Measurements from ENCODE around the gene ACAN.
A peak's percentile ranks its signal among the peaks of the same experiment; 100 is the strongest.

Gene ACAN

DNA sequence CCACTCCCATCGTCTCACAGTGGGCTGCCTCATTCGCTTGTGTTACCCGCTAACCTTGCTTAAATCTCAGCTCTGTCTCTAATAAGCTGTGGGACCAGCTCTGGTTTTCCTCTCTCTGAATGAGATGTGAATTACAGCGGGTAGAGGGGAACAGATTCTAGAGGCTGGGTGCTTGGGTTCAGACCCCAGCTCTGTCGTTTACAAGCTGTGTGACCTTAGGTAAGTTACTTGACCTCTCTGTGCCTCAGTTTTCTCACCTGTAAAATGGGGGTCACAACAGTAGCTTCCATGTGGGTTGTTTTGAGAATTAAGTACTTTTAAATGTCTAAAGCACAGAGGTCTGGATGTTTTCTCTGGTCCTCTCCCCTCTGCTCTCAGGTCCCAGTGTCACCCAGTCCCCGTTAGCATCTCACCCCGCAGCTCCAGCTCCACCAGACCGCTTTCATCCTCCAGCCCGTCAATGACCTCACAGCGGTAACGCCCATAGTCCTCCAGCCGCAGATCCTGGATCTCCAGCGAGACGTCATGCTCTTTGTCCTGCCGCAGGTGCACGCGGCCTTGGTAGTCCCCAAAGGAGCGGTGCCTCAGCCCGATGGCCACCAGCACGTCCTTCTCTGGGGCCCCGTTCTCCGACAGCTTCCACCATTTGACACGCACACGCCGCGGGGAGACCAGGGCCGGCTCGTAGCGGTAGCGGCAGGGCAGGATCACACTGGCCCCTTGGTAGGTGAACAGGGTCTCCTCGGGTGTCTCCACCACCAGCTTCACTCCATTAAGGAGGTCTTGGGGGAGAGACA lies 77.9 kb downstream of the ACAN start:
- no peak for DNase-seq

DNA sequence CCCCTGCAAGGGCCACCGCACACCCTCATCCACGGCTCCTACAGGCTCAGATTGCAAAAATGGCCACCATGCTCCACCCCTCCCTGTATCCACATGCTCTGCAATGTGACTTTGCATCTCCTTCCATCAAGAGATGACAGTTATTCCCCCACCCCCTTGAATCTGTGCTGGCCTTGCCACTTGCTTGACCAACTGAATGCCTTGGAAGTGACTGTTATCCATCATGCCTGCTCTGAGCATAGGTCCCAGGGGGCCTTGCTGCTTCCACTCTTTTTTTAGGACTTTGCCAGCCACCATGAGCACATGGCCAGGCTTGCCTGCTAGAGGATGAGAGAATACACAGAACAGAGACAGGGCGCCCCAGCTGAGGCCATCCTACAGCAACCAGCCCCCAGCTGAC lies 78.5 kb downstream of the ACAN start:
- no peak for DNase-seq

DNA sequence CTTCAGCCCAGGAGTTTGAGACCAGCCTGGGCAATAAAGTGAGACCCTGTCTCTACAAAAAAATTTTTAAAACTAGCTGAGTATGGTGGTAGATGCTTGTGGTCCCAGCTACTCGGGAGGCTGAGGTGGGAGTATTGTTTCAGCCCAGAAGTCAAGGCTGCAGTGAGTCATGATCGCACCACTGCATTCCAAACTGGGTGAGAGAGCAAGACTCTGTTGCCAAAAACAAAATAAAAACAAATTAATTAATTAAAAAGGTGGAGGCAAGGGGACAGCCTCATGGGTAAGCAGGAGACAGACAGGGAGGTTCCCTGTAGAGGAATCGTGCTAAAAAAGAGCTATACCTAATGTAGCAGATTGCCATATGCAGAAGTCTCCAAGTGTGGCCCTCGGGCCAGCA lies 79.5 kb downstream of the ACAN start:
- no peak for DNase-seq

DNA sequence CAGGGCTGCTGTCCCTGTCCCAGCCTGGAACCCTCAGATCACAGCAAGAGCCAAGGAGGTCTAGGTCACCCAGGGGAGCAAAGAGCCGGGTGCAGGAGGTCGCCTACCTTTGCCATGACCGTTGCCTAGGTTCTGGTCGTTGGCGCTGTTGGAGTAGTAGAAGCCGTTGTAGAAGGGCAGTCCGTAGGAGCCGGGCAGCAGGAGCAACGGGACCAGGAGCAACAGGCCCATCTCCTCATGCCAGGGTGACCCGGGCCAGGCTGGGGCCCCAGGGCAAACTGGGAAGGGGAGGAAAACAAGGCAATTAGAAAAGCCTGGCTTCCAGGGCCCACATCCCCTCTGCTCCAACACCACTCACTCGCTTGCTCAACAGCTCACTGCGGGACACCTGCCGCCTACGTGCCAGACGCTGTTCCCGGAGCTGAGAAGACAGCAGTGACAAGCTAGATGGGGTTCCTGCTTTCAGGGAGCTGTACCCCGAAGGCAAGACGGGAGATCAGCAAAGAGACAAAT lies 83.9 kb downstream of the ACAN start:
- no peak for DNase-seq

DNA sequence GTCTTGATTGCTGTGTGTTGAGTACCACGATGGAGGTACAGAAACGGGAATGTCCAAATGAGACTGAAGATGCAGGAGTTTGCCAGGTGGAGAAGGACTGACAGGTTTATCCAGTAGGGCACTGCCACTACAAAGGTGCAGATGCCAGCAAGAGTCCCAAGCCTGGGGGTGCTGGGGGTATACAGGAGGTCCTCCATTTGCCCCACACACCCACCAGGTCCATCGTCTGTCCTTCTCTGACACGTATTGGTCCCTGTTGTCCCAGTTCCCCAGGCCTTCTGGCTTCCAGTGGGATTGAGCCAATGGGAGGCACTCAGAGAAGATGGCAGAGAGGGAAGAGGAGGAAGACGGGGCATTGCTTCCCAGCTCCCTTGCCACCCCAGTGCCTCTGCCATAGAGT lies 85.5 kb downstream of the ACAN start:
- DNase-seq: no peak

DNA sequence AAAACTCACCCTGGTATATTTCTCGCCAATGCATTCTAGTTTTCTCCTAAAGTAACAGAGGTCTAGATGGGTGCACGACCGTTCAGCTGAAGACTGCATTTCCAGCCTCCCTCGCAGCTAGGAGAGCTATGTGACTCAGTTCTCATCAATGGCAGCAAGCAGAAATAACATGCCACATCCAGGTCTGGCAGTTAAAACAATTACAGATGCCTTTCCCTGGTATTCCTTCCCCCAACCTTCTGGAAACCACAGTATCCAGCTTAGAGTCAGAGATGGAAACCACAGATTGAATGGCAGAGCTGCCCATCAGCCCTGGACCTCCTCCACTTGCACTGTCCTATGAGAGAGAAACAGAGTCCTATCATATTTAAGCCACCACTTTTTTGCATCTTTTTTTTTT lies 87.3 kb downstream of the ACAN start:
- no peak for DNase-seq

DNA sequence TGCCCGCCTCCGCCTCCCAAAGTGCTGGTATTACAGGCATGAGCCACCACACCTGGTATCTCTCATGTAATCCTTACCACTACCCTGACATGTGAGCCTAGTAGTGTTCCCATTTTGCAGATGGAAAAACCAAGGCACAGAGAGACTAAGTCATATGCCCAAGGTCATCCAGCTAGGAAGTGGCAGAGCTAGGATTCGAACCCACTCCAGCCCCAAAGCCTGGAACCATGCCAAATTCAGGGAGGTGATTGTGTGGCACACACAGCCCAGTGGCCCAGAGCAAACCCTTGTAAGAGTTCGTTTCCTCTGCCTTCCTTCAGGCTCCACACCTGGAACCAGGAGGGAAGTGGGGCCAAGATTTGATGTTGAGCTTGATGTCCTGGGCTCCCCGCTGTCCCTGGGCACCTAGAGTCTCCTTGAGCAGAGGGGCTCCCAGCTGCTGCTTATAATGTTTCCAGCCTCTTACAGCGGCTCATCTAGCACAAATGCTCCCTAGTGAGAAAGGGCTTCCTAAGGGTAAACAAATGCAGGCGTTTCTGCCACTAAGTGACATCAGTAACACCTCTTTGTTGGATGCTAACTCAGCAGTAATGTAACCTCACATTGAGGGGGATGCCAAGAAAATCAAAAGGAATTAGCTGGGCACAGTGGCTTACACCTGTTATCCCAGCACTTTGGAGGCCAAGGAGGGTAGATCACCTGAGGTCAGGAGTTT lies 88.5 kb downstream of the ACAN start:
- DNase-seq: peak in 1 of 3 experiments; percentile 16

DNA sequence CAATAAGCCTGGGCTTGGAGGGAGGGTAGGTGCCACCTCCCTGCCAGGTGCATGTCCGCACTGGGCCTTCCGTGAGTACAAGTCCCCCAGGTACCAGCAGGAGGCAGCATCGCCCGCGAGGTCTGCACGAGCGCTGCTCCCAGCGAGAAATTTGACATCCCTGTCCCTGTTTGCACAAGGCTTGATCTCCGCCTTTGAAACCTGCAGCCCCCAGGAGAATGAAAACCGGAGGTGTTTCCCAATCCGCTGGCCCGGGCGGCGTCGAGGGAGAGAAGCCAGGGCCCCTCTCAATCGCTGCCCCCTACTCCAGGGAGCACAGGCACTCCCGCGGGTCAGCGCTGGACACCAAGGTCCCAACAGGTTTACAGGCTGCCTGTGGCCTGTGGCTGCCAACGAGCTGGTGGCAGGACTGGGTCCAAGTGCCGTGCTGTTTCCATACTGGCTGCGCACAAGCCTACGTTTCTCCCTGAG lies 91.1 kb downstream of the ACAN start:
- peak; percentile 27 to 57 (median 35) for DNase-seq

DNA sequence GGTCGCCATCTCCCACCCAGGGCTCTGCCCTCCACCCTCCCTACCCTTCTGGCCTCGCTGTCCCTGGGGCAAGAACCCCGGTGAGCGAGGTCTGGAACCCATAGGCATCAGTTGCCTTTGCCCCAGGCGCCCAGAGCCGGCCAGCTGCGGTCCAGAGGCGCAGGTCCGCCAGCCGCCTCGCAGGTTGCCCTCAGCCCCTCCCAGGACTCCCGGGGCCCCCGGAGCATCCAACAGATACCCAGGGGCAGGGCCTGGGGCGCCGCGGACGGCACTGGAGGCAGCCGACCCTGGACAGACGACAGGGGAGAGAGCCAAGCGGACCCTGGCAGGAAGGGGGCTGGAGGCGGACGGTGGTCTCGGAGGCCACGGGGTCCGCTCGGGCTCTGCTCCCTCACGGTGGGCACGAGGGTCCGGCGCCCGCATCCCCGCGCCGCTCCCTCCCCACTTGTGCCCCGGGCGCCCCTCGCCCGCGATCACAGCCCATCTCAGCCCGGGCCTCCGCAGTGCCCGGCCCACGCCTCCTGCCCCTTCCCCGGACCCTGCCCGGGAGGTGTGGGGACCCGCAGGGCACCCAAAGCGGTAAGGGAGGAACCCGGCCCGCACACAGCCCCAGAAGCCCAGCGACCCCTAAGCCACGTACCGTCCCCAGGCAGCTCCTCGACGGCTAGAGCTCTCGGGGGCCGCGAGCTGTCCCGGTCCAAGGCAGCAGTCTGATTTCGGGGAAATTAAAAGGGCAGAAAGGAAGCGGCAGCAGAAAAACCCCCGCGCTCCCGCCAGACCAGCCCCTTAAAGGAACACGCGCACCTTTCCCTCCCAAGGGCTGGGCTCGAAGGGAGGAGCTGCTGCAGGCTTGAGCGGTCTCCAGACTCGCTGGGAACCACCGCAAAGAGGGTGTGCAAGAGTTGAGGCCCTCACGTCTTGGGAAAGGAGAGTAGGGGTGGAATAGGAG lies 91.9 kb downstream of the ACAN start, which contains the start of gene HAPLN3:
Gene HAPLN3 (minus strand): TSS at position 726 of the 949 bp plus-strand sequence. CDS start 8,246 bp downstream, outside the sequence.
- DNase-seq: peak in 1 of 3 experiments; percentile 17

DNA sequence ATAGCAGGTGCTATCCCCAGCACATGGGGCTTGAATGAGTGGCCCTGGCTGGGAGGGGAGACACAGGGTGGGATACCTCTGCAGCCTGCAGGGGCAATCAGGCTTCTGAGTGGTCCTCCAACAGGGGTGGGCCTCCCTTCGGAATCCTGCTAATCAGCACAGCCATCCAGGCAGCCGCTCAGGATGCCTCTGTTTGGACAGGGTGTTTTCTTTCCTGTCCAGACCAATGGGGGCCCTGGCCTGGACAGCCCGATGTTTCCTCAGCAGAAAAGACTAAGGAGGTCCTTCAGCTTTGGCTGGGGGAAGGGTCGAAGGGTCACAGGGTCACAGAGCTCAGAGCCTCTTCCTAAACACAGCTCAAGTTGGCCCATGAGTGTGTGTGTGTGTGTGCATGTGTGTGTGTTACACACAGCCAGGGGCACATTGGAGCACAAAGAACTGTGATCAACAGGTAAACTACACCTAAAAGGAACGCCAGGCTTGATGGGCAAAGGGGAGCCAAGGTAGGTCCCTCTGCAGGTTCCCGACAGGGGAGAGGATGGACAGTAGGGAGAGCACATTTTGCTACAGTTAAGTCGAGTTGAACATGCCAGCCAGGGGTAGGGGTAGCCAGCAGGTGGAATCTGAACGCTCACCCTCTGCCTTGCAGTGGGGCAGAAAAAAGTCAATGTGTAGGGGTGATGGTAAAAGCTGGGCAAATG lies 93.2 kb downstream of the ACAN start:
- DNase-seq: no peak

DNA sequence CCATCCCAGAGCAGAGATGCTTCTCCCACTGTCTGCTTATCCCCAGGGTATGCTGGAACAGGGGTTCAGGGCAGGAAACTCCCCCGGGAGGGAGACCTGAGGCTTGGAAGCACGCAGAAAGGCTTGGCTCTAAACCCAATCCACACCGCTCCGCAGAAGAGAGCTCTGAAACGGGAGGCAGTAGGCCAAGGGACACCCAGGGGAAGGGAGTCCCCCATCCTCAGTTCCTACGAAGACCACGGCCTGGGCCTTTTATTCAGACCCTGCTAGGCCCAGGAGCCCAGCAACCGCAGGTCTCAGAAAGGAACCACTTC lies 93.9 kb downstream of the ACAN start:
- no peak for DNase-seq

DNA sequence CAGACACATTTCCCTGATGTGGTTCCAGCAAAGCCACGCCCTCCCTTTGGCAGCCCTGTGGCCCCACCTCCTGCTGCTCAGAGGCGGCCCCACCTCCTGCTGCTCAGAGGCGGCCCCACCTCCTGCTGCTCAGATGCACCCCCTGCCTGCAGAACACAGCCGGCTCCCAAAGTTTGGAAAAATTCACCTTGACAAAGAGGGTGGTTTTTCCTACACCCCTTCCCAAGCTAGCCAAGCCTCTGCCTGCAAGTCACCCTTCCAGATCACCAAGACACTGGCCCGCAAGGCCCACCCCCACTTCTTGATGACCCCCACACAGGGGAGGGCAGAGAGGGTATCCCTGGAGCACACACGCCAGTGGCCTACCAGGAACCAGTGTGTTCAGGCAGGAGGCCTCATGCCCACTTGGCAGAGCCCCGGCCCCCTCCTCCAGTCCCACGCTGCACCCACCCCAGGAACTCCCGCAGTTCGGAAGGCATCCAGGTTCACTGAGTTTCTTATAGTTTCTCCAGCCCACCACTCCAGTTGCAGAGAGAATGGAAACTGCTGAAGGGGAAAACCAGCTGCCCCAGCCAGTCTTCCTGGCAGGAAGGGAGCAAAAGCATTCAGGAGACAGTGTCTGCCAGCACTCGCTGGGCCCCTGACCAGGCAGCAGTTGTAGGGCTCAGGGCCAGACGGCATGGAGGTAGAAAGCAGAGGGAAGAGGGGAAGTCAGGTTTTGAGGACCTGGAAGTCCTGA lies 94.4 kb downstream of the ACAN start:
- DNase-seq: peak; percentile 15 to 59 (median 29)

DNA sequence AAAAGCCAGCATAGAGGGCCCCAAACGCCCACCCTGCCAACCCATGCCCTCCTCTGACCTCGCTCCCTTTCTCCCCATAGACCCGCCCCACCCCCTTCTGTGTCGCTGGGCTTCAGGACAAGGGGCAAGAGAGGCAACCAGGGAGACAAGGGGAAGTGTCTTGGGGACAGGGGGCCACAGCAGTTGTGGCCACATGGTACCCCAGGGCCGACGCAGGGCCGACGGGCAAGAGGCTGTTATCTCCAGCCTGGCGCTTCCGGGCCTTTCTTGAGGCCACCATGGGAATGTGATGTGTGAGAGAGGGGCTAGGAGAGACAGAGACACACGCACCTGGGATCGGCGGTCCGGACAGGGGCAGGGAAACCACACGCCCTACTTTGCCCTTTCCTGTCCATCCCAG lies 95.5 kb downstream of the ACAN start:
- DNase-seq: no peak

DNA sequence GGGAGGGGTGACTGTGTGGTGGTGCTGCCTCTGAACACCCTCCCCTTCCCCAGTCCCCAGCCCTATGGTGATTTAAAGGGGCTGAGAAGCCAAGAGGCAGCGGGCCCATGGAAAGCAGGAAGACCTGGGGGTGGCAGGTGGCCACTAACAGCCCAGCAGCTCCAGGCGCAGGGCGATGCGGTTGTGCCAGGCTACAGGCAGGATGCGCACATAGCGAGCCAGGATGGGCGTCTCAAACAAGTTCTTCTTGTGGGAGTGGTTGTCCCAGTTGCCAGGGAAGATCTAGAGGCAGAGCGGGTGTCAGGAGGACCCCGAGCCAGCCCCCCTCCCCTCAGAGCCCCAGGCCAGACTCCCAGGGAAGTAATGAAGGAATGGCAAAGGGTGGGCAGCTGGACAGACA lies 96.0 kb downstream of the ACAN start:
- DNase-seq: no peak

DNA sequence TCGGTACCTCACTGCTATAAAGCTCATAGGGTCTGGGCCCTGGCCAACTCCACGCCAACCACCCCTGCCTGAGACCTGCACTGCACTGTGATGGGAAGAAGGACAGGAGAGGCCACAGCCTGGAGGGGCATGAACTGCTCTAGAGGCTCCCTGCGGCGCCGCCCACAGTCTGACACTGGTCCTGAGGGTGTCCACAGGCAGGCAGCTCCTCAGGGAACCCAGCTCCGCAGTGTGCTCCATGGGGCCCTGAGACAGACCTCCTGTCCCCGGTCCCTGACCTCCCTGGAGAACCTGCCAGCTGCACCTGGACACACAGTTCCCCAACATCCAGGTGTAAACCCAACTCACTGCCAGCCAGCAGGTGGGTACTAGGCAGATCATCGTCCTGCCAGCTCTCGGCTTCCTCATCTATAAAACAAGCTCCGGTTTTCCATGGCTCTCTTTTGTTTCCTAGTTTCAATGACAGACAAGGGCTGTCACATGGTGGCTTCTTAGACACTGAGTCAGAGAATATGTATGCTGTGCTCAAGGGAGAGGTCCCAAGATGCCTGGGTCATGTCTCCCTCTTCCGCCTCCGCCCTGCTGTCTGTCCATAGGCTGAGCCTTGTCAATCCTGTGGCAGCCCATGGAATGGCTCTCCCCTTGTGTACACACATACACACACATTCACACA lies 97.2 kb downstream of the ACAN start:
- no peak for DNase-seq

DNA sequence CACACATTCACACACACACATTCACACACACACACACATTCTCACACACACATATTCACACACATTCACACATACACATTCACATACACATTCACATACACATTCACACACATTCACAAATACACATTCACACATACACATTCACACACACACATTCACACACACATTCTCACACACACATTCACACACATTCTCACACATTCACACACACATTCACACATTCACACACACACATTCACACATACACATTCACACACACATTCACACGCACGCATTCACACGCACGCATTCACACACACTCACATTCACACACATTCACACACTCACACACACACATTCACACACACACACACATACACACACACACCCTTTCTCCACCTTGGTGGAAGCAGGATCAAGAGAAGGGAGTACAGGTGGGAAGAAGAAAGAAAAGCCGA lies 97.8 kb downstream of the ACAN start:
- no peak for DNase-seq

DNA sequence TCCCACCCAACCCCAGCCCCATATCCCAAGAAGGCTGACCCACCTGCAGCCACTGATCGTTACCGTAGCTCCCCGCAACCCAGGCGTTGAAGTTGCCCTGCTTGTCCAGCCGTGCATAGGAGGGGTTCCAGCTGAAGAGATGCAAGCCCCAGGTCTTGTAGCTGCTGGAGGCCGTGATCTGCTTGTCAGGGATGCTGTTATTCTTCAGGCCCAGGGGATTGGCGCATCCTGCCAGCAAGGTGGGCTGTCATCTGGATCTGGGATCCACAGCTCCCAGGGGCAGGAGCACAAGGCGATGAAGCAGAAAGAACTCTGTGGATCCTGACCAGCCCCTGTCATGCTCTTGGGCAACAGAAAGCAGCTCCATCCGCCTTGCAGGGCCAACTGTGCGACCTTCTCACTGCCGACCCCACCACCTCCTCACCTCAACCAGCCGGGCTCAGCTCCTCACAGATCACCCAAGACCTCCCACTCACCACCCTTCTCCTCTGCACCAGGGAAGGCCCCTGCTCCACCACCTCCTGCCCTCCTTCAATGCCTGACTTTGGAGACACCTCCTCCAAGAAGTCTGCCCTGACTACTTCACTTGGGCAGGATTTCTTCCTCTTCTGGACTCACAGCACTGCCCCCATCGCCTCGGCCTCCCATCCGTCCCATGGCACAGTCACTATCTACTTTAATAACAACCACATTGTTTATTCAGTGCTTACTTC lies 98.4 kb downstream of the ACAN start:
- DNase-seq: no peak

DNA sequence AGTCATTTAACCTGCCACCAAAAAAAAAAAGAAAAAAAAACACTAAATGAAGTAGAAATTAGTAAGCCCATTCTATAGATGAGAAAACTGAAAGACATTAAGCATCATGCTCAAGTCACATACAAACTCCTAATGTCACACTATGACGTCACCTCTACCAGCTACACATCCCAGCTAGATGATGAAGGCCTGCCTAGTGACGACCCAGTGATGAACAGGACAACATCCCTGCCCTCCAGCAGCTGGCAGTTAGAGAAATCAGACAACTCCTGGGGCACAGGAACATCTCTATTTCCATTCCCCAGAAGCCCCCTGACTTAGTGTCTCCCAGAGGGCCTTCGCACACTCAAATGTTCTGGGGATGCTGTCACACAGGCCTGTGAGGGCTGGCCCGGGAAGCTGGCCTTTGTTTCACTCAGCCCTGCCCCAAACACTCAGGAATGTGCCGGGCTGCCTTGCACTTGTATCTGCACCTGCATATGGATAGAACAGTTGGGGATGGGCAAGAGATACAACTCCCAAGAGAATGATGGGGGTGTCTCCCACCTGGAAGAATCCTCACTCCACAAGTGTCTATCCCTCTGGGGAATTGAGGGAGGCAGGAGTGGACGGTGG lies 99.1 kb downstream of the ACAN start:
- DNase-seq: no peak

DNA sequence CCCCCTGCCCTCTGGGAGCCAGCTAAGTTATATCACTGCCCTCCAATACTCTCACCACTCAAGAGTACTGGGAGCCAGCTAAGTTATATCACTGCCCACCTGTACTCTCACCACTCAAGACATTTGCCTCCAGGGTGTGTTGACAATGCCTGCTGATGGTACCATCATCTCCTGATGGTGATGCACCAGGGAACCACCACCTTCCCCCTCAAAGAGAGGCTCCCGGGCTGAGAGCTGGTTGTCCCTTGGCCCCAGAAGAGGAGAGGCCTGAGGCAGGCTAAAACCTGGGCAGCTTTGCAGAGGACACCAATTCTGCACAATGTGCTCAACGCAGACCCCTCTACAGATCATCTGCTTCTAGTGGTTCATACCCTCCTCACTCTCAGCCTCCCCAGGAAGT lies 99.6 kb downstream of the ACAN start:
- no peak for DNase-seq

DNA sequence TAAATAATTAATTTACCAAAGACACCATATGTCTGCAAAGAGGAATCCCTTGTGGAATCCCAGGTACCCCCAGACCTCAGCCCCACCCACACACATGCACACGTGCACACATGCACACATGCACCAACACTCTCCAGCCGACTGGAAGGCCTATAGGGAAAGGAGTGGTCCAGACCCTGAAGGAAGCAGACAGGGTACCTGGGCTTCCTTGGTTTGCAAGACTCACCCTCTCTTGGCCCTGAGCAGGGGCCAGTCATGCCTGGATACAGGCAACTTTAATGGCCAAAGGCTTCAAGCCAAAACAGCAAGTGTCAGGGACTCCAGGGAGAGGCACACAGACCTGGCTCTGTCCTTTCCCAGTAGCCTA lies 101.0 kb downstream of the ACAN start:
- DNase-seq: no peak

All from NCI-H1417 (cell line).